ENCODE data around the gene SEC31B. TPM values are rescaled to one million over a fixed set of nuclear protein-coding genes. Genes with fewer than 3 reads are reported as not detected.

The SEC31B gene
- total and polyA plus RNA-seq, 3 experiments from 2014 or later = 2.3 to 15.8 (median 15.4) TPM

GRCh38 chr10:100528123-100528886 lies 8.6 kb upstream of the SEC31B start:
- Mint-ChIP-seq H3K27ac (peak overlapping the region; percentile 84 to 100 (median 99)), H3K27me3 (no peaks in the 10 kb centered on the region), H3K4me1 (peaks cover 25 to 42% (median 40%) of the 10 kb centered on the region in 3 donors), H3K9me3 (no peaks in the 10 kb centered on the region), H3K36me3 (peaks cover 0 to 55% (median 6%) of the 10 kb centered on the region in 3 donors), H3K4me3 (peak overlapping the region; percentile 93 to 100 (median 99))
- Histone ChIP-seq H3K9me3 (ENCODE audit: low read length) (no peaks in the 10 kb centered on the region), H3K4me3 (ENCODE audit: low read length) (peak overlapping the region; percentile 97), H3K27me3 (ENCODE audit: insufficient read depth, low read length, poor library complexity, severe bottlenecking) (no peaks in the 10 kb centered on the region), H3K4me1 (ENCODE audit: insufficient read depth, low read length) (peaks cover 35% of the 10 kb centered on the region), H3K36me3 (ENCODE audit: insufficient read depth, low read length) (peaks cover 31% of the 10 kb centered on the region), H3K27ac (ENCODE audit: low read depth, low read length) (peak overlapping the region; percentile 83)
- peak in 1 of 5 donors; percentile 22 for DNase-seq
- ChIA-PET POLR2A (no interaction called here), CTCF (interaction anchor here (2.7 to 4.2 kb wide), 2 partner anchors 10 to 15 kb away, joined by 8 to 35 read pairs; partner anchors contain the start of gene SEC31B)

DNA sequence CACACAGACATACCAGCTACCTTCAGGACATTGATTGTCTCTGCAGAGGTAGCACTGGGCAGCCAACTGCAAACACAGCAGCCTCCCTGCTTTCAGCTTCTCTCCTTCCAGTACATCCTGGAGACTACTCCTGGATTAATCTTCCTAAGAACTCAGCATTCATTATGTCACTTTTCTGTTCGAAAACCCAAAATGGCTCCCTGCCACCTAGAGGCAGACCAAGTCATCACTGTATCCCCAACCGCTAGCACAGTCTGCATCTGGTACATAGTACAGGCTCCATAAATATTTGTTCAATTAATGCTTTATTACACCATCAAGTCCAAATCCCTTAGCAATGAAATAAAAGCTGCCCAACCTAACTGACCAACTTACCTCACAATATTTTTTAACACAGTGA lies 5.0 kb upstream of the SEC31B start:
- no peaks in the 10 kb centered on the region for H3K9me3 ChIP-seq (ENCODE audit: low read length)
- Mint-ChIP-seq H3K27ac (peak overlapping the region in 2 of 8 donors; percentile 70 to 73), H3K27me3 (no peaks in the 10 kb centered on the region), H3K4me1 (peaks cover 17 to 33% (median 32%) of the 10 kb centered on the region in 3 donors), H3K4me3 (peak overlapping the region in 1 of 7 donors; percentile 29), H3K36me3 (peaks cover 0 to 66% (median 7%) of the 10 kb centered on the region in 3 donors), H3K9me3 (no peaks in the 10 kb centered on the region)
- no peak overlapping the region for H3K27ac ChIP-seq (ENCODE audit: low read depth, low read length)
- H3K27me3 ChIP-seq (ENCODE audit: insufficient read depth, low read length, poor library complexity, severe bottlenecking) = no peaks in the 10 kb centered on the region
- H3K4me1 ChIP-seq (ENCODE audit: insufficient read depth, low read length) = peaks cover 29% of the 10 kb centered on the region
- ChIA-PET POLR2A (no interaction called here), CTCF (interaction anchor here (1.1 to 3.6 kb wide), 5 partner anchors 9 to 42 kb away, joined by 3 to 25 read pairs (median 5); partner anchors contain the start of gene HIF1AN)
- peaks cover 37% of the 10 kb centered on the region for H3K36me3 ChIP-seq (ENCODE audit: insufficient read depth, low read length)
- H3K4me3 ChIP-seq (ENCODE audit: low read length) = no peak overlapping the region
- DNase-seq = no peak

DNA sequence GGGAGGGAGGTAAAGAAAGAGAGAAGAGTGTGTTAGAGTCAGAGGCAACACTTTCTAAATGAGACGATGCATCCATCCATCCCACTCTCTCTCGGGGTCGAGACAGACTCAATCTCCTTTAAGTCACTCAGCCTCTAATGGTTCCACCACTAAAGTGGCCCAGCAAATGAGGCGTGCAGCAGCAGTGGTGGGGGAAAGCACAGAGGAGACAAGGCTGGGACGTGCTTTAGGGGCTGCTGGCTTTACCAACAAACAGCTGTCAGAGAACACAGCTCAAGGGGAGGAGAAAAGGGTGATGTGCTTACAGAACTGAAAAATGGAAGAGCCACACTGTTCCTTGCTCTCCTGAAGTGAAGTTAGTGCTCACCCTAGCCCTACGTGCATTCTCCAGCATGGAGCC lies 4.5 kb upstream of the SEC31B start:
- Histone ChIP-seq H3K9me3 (ENCODE audit: low read length) (no peaks in the 10 kb centered on the region), H3K27ac (ENCODE audit: low read depth, low read length) (no peak overlapping the region), H3K4me3 (ENCODE audit: low read length) (no peak overlapping the region), H3K36me3 (ENCODE audit: insufficient read depth, low read length) (peaks cover 37% of the 10 kb centered on the region), H3K27me3 (ENCODE audit: insufficient read depth, low read length, poor library complexity, severe bottlenecking) (no peaks in the 10 kb centered on the region), H3K4me1 (ENCODE audit: insufficient read depth, low read length) (peaks cover 29% of the 10 kb centered on the region)
- DNase-seq = no peak
- POLR2A ChIA-PET = no interaction called here
- CTCF ChIA-PET = interaction anchor here (1.1 to 3.6 kb wide), 5 partner anchors 9 to 41 kb away, joined by 3 to 25 read pairs (median 5); partner anchors contain the start of gene HIF1AN
- H3K9me3 Mint-ChIP-seq = no peaks in the 10 kb centered on the region
- H3K27me3 Mint-ChIP-seq = no peaks in the 10 kb centered on the region
- no peak overlapping the region for H3K4me3 Mint-ChIP-seq
- H3K27ac Mint-ChIP-seq = peak overlapping the region in 2 of 8 donors; percentile 19 to 78
- H3K36me3 Mint-ChIP-seq = peaks cover 0 to 62% (median 7%) of the 10 kb centered on the region in 3 donors
- H3K4me1 Mint-ChIP-seq = peaks cover 16 to 31% (median 30%) of the 10 kb centered on the region in 3 donors

DNA sequence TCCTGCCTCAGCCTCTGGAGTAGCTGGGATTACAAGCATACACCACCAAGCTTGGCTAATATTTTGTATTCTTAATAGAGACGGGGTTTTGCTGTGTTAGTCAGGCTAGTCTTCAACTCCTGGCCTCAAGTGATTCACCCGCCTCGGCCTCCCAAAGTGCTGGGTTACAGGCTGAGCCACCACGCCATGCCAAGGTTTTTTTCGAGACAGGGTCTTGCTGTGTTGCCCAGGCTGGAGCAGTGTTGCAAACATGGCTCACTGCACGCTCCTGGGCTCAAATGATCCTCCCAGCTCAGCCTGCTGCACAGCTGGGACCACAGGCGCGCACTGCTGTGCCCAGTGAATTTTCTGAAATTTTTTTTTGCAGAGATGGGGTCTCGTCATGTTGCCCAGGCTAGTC lies 3.3 kb upstream of the SEC31B start:
- H3K4me3 ChIP-seq (ENCODE audit: low read length) = no peak overlapping the region
- DNase-seq = no peak
- H3K36me3 ChIP-seq (ENCODE audit: insufficient read depth, low read length) = peaks cover 37% of the 10 kb centered on the region
- no peak overlapping the region for H3K27ac ChIP-seq (ENCODE audit: low read depth, low read length)
- H3K4me1 ChIP-seq (ENCODE audit: insufficient read depth, low read length) = peaks cover 26% of the 10 kb centered on the region
- no peaks in the 10 kb centered on the region for H3K9me3 ChIP-seq (ENCODE audit: low read length)
- ChIA-PET CTCF (interaction anchor here (1.1 to 2.1 kb wide), 5 partner anchors 12 to 89 kb away, joined by 3 to 15 read pairs (median 8); partner anchors contain the start of gene HIF1AN), POLR2A (no interaction called here)
- Mint-ChIP-seq H3K36me3 (peaks cover 0 to 61% (median 7%) of the 10 kb centered on the region in 3 donors), H3K9me3 (no peaks in the 10 kb centered on the region), H3K27ac (no peak overlapping the region), H3K4me1 (peaks cover 14 to 29% (median 28%) of the 10 kb centered on the region in 3 donors), H3K4me3 (no peak overlapping the region), H3K27me3 (no peaks in the 10 kb centered on the region)
- no peaks in the 10 kb centered on the region for H3K27me3 ChIP-seq (ENCODE audit: insufficient read depth, low read length, poor library complexity, severe bottlenecking)

DNA sequence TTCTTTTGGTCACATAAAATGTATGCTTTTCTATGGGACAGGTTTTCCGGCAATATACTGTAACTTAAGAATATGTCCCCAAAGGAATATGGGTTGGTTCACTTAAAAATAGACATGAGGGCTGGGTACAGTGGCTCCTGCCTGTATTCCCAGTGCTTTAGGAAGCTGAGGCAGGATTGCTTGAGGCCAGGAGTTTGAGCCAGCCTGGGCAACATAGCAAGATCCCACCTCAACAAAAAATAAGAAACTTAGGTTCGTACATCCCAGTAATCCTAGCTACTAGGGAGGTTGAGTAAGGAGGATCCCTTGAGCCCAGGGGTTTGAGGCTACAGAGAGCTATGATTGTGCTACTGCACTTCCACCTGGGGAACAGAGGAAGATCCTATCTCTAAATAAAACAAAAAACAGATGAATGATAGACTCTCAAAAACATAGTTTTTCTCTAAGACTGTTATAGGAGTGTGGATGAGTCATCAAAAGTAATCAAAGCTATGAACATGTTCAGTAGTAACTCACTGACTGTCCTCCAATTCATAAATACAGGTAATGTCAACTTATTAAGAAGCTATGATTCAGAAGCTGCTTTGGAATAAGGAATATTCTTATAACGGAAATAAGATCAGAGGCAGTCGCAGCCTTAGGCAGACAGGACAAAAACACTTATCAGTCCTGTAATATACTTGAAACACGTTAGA lies 2.6 kb upstream of the SEC31B start:
- CTCF ChIA-PET = interaction anchor here (1.1 to 2.1 kb wide), 5 partner anchors 12 to 89 kb away, joined by 3 to 15 read pairs (median 8); partner anchors contain the start of gene HIF1AN
- Mint-ChIP-seq H3K4me3 (no peak overlapping the region), H3K36me3 (peaks cover 0 to 58% (median 7%) of the 10 kb centered on the region in 3 donors), H3K9me3 (no peaks in the 10 kb centered on the region), H3K4me1 (peaks cover 17 to 22% (median 22%) of the 10 kb centered on the region in 3 donors), H3K27me3 (no peaks in the 10 kb centered on the region), H3K27ac (peak overlapping the region in 3 of 8 donors; percentile 0 to 49 (median 8))
- Histone ChIP-seq H3K4me3 (ENCODE audit: low read length) (no peak overlapping the region), H3K36me3 (ENCODE audit: insufficient read depth, low read length) (peaks cover 37% of the 10 kb centered on the region), H3K4me1 (ENCODE audit: insufficient read depth, low read length) (peaks cover 19% of the 10 kb centered on the region), H3K27ac (ENCODE audit: low read depth, low read length) (no peak overlapping the region), H3K27me3 (ENCODE audit: insufficient read depth, low read length, poor library complexity, severe bottlenecking) (no peaks in the 10 kb centered on the region), H3K9me3 (ENCODE audit: low read length) (no peaks in the 10 kb centered on the region)
- POLR2A ChIA-PET = no interaction called here
- DNase-seq = no peak

- Histone ChIP-seq H3K4me3 (ENCODE audit: low read length) (no peak overlapping the region), H3K9me3 (ENCODE audit: low read length) (no peaks in the 10 kb centered on the region), H3K27ac (ENCODE audit: low read depth, low read length) (no peak overlapping the region), H3K36me3 (ENCODE audit: insufficient read depth, low read length) (peaks cover 24% of the 10 kb centered on the region), H3K4me1 (ENCODE audit: insufficient read depth, low read length) (peaks cover 10% of the 10 kb centered on the region), H3K27me3 (ENCODE audit: insufficient read depth, low read length, poor library complexity, severe bottlenecking) (no peaks in the 10 kb centered on the region)
- H3K9me3 Mint-ChIP-seq = no peaks in the 10 kb centered on the region
- H3K36me3 Mint-ChIP-seq = peaks cover 0 to 55% (median 7%) of the 10 kb centered on the region in 3 donors
- POLR2A ChIA-PET = interaction anchor here (0.8 kb wide), 1 partner anchor 515 kb away, joined by 9 read pairs; no protein-coding TSS in a partner anchor
- peaks cover 10% of the 10 kb centered on the region in 3 donors for H3K4me1 Mint-ChIP-seq
- no peak for DNase-seq
- peak overlapping the region in 2 of 8 donors; percentile 54 to 69 for H3K27ac Mint-ChIP-seq
- CTCF ChIA-PET = interaction anchor here (0.7 to 5.4 kb wide), 4 partner anchors 11 to 88 kb away, joined by 3 to 65 read pairs (median 24); partner anchors contain the start of gene HIF1AN
- H3K4me3 Mint-ChIP-seq = no peak overlapping the region
- H3K27me3 Mint-ChIP-seq = no peaks in the 10 kb centered on the region
Measured at GRCh38 chr10:100520811-100521210, 1.1 kb upstream of the SEC31B start.

DNA sequence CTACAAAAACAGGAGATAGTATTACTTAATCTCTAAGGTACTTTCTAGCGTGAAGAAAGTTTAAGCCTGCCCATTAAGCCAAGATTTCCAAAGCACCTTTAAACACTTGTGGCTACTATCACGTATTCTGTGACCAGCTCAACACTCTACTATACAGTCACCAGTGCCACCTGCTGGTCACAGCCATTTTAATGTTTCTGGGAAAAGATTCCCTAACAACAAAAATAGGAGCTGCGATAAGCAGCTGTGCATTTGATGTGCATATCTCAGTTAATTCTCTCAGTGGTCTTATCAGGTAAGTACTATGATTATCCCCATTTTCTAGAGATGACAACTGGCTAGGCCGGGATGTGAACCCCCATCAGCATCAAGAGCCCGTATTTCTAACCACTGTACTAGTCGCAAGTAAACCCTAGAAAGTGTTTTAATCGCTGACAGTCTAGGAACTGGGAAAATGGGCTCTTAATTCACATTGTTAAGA lies 860 bp downstream of the SEC31B start:
- Mint-ChIP-seq H3K27me3 (no peaks in the 10 kb centered on the region), H3K4me1 (peaks cover 6 to 10% (median 7%) of the 10 kb centered on the region in 3 donors), H3K4me3 (no peak overlapping the region), H3K27ac (peak overlapping the region in 5 of 8 donors; percentile 5 to 77 (median 45)), H3K36me3 (peaks cover 0 to 49% (median 12%) of the 10 kb centered on the region in 3 donors), H3K9me3 (no peaks in the 10 kb centered on the region)
- CTCF ChIA-PET = interaction anchor here (0.6 to 5.4 kb wide), 28 partner anchors 9 to 784 kb away, joined by 3 to 65 read pairs (median 4); partner anchors contain the start of genes HIF1AN, NDUFB8 and PKD2L1
- POLR2A ChIA-PET = interaction anchor here (0.5 to 1.3 kb wide), 4 partner anchors 9 to 141 kb away, joined by 3 to 4 read pairs (median 3); no protein-coding TSS in a partner anchor
- H3K4me1 ChIP-seq (ENCODE audit: insufficient read depth, low read length) = peaks cover 10% of the 10 kb centered on the region
- H3K27me3 ChIP-seq (ENCODE audit: insufficient read depth, low read length, poor library complexity, severe bottlenecking) = no peaks in the 10 kb centered on the region
- no peak overlapping the region for H3K4me3 ChIP-seq (ENCODE audit: low read length)
- DNase-seq = peak; percentile 36 to 64 (median 49)
- H3K36me3 ChIP-seq (ENCODE audit: insufficient read depth, low read length) = peaks cover 11% of the 10 kb centered on the region
- H3K27ac ChIP-seq (ENCODE audit: low read depth, low read length) = no peak overlapping the region
- H3K9me3 ChIP-seq (ENCODE audit: low read length) = no peaks in the 10 kb centered on the region

All from CD8-positive, alpha-beta memory T cell (primary cell).